GM21825 (cell line): Measurements from ENCODE around the gene ENPP6.

ENCODE experiments used
- ATAC-seq: cut with Tn5 transposase; IDR thresholded peaks from one replicate; pipeline ENCODE4 v1.9.1; 2021; ENCODE audit warnings: mild to moderate bottlenecking, moderate library complexity; ENCODE audit not compliant: unreplicated experiment

Gene ENPP6

GRCh38 chr4:184110452-184111224, 107.0 kb downstream of the ENPP6 start:
- ATAC-seq: no peak

- ATAC-seq: no peak
Measured at GRCh38 chr4:184108006-184108501, 109.6 kb downstream of the ENPP6 start.

- no peak for ATAC-seq
Measured at GRCh38 chr4:184104419-184105101, 113.1 kb downstream of the ENPP6 start.

- ATAC-seq: no peak
Measured at GRCh38 chr4:184103527-184104264, 114.0 kb downstream of the ENPP6 start.

- ATAC-seq: no peak
Measured at GRCh38 chr4:184102927-184103326, 114.7 kb downstream of the ENPP6 start.

GRCh38 chr4:184102488-184102887, 115.2 kb downstream of the ENPP6 start:
- no peak for ATAC-seq

- no peak for ATAC-seq
Measured at GRCh38 chr4:184101711-184102110, 116.0 kb downstream of the ENPP6 start.

- peak; percentile 62 for ATAC-seq
Measured at GRCh38 chr4:184100297-184100885, 117.3 kb downstream of the ENPP6 start.

GRCh38 chr4:184099535-184099966, 118.1 kb downstream of the ENPP6 start:
- no peak for ATAC-seq

GRCh38 chr4:184099000-184099399, 118.7 kb downstream of the ENPP6 start:
- ATAC-seq: no peak

GRCh38 chr4:184097815-184098214, 119.9 kb downstream of the ENPP6 start:
- no peak for ATAC-seq

- ATAC-seq: no peak
Measured at GRCh38 chr4:184097241-184097605, 120.5 kb downstream of the ENPP6 start.

- ATAC-seq: no peak
Measured at GRCh38 chr4:184096561-184097240, 121.0 kb downstream of the ENPP6 start.

- no peak for ATAC-seq
Measured at GRCh38 chr4:184094532-184095159, 123.0 kb downstream of the ENPP6 start.

- no peak for ATAC-seq
Measured at GRCh38 chr4:184091986-184092385, 125.7 kb downstream of the ENPP6 start.

GRCh38 chr4:184090571-184090970, 127.1 kb downstream of the ENPP6 start:
- ATAC-seq: no peak

GRCh38 chr4:184080674-184081073, 137.0 kb downstream of the ENPP6 start:
- ATAC-seq: no peak

- no peak for ATAC-seq
Measured at GRCh38 chr4:184074677-184075388, 142.8 kb downstream of the ENPP6 start.

GRCh38 chr4:184067931-184068554, 149.6 kb downstream of the ENPP6 start:
- ATAC-seq: no peak
